ENCODE measurements around the gene OXCT1. TPM values are rescaled to one million over a fixed set of nuclear protein-coding genes. Genes with fewer than 3 reads are reported as not detected.
A peak's percentile ranks its signal among the peaks of the same experiment; 100 is the strongest.
"Not testable (repeated sequence)": the region's sequence is repeated elsewhere in the genome, so short reads cannot be mapped to it uniquely, and the experiment has no call there.

The OXCT1 gene
- total and polyA plus RNA-seq, 2 experiments from 2014 or later: 12.4 to 16.9 TPM

DNA sequence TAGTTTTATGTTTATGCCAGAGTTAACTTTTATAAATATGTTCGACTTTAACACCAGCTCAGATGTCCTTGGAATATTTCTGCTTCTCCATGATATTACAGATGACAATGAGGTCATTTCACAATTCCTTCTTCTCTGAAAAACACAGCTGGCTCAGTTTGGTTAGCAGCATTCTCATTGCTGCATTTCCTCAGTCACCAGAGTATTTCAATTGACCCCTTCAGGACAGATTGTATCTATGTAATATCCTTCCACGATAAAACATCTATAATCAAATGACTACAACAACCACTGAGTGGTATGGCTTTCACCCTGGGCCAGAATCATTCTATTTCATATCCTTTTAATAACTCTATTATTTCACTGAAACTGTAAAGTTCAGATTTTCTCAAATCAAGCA is 148.7 kb downstream of the OXCT1 start:
- DNase-seq (ENCODE audit: low spot score): no peak
- 68% methylated on average over 2 of the region's 2 CpGs for WGBS (ENCODE audit: low lambda C conversion rate, missing lambda C conversion rate)
- Histone ChIP-seq H4K20me1 (ENCODE audit: insufficient read depth, poor library complexity, severe bottlenecking) (no peaks in the 10 kb centered on the region), H3K9me2 (replicated peaks; ENCODE audit: insufficient read depth) (no peaks in the 10 kb centered on the region), H3K27ac (no peak overlapping the region), H3K79me2 (no peaks in the 10 kb centered on the region), H3K4me2 (no peak overlapping the region), H3K27me3 (no peaks in the 10 kb centered on the region), H3K4me1 (ENCODE audit: insufficient read depth) (no peaks in the 10 kb centered on the region), H2AFZ (no peak overlapping the region), H3K9me3 (ENCODE audit: low read depth) (no peaks in the 10 kb centered on the region), H3K4me3 (no peak overlapping the region), H3K36me3 (replicated peaks; ENCODE audit: insufficient read depth, low read depth) (no peaks in the 10 kb centered on the region)
- TF ChIP-seq EZH2 (IDR thresholded peaks at IDR 0.05; ENCODE audit: borderline replicate concordance) (no peak), EZH2phosphoT487 (IDR thresholded peaks at IDR 0.05; ENCODE audit: low read depth, severe bottlenecking, unreplicated experiment) (no peak)
- TF ChIP-seq, protein P1, sequence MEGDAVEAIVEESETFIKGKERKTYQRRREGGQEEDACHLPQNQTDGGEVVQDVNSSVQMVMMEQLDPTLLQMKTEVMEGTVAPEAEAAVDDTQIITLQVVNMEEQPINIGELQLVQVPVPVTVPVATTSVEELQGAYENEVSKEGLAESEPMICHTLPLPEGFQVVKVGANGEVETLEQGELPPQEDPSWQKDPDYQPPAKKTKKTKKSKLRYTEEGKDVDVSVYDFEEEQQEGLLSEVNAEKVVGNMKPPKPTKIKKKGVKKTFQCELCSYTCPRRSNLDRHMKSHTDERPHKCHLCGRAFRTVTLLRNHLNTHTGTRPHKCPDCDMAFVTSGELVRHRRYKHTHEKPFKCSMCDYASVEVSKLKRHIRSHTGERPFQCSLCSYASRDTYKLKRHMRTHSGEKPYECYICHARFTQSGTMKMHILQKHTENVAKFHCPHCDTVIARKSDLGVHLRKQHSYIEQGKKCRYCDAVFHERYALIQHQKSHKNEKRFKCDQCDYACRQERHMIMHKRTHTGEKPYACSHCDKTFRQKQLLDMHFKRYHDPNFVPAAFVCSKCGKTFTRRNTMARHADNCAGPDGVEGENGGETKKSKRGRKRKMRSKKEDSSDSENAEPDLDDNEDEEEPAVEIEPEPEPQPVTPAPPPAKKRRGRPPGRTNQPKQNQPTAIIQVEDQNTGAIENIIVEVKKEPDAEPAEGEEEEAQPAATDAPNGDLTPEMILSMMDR (IDR thresholded peaks at IDR 0.05; ENCODE audit: poor library complexity): no peak

DNA sequence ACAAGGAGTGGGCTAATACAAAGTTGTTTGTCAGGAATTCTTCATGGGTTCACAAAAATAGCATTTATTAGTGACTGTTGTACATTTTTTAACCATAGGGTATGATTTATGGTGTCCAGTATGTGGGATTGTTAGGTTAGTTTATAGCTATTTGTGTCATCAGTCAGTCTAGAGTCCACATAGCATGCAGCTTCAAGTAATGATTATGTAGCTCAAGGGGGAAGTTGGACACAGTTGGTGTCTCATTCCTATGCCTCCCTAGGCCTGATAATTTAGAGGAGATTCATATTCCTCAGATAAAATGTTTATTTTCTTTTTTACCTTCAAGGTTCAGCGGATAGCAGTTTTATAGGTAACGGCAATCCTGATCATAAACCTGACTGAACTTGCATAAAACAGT is 153.8 kb downstream of the OXCT1 start:
- H3K79me2 ChIP-seq: no peaks in the 10 kb centered on the region
- no peak overlapping the region for H2AFZ ChIP-seq
- WGBS (ENCODE audit: low lambda C conversion rate, missing lambda C conversion rate): 82% methylated on average over 2 of the region's 2 CpGs
- H3K4me1 ChIP-seq (ENCODE audit: insufficient read depth): no peaks in the 10 kb centered on the region
- no peak overlapping the region for H3K4me2 ChIP-seq
- H3K9me3 ChIP-seq (ENCODE audit: low read depth): no peaks in the 10 kb centered on the region
- H4K20me1 ChIP-seq (ENCODE audit: insufficient read depth, poor library complexity, severe bottlenecking): no peaks in the 10 kb centered on the region
- no peaks in the 10 kb centered on the region for H3K36me3 ChIP-seq (replicated peaks; ENCODE audit: insufficient read depth, low read depth)
- peak overlapping the region; percentile 51 for H3K27ac ChIP-seq
- H3K27me3 ChIP-seq: no peaks in the 10 kb centered on the region
- DNase-seq (ENCODE audit: low spot score): no peak
- H3K4me3 ChIP-seq: no peak overlapping the region
- TF ChIP-seq, protein P1 (IDR thresholded peaks at IDR 0.05; ENCODE audit: poor library complexity): no peak
- no peak for TF ChIP-seq EZH2phosphoT487 (IDR thresholded peaks at IDR 0.05; ENCODE audit: low read depth, severe bottlenecking, unreplicated experiment)
- TF ChIP-seq EZH2 (IDR thresholded peaks at IDR 0.05; ENCODE audit: borderline replicate concordance): no peak
- no peaks in the 10 kb centered on the region for H3K9me2 ChIP-seq (replicated peaks; ENCODE audit: insufficient read depth)

DNA sequence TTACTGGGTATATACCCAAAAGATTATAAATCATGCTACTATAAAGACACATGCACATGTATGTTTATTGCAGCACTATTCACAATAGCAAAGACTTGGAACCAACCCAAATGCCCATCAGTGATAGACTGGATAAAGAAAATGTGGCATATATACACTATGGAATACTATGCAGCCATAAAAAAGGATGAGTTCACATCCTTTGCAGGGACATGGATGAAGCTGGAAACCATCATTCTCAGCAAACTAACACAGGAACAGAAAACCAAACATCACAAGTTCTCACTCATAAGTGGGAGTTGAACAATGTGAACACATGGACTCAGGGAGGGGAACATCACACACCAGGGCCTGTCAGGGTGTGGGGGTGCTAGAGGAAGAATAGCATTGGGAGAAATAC is 155.8 kb downstream of the OXCT1 start:
- DNase-seq (ENCODE audit: low spot score); H3K9me3 ChIP-seq (ENCODE audit: low read depth); H3K4me3 ChIP-seq; H3K4me1 ChIP-seq (ENCODE audit: insufficient read depth); H3K27me3 ChIP-seq; H3K36me3 ChIP-seq (replicated peaks; ENCODE audit: insufficient read depth, low read depth); H3K4me2 ChIP-seq; H3K27ac ChIP-seq; H4K20me1 ChIP-seq (ENCODE audit: insufficient read depth, poor library complexity, severe bottlenecking); H3K79me2 ChIP-seq; H3K9me2 ChIP-seq (replicated peaks; ENCODE audit: insufficient read depth); H2AFZ ChIP-seq: not testable (repeated sequence)

DNA sequence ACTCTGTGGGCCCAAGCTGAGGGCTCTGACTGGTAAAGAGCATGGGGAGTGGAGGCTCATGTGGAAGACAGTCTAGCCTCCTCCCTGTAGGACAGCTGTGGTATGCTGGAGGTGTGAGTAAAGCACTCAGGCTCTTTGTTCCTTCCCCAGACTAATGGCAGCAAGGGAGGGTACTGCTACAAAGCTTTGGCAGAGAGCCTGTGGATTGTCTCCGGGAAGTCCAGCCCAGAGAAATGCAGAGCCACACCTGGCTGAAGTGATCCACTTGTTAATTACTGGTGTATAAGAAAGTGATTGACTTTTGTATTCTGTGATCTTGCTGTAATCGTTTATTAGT is 161.7 kb downstream of the OXCT1 start:
- no peaks in the 10 kb centered on the region for H3K27me3 ChIP-seq
- H2AFZ ChIP-seq: no peak overlapping the region
- no peak overlapping the region for H3K4me3 ChIP-seq
- H3K79me2 ChIP-seq: no peaks in the 10 kb centered on the region
- DNase-seq (ENCODE audit: low spot score): no peak
- no peak overlapping the region for H3K27ac ChIP-seq
- no peaks in the 10 kb centered on the region for H3K9me2 ChIP-seq (replicated peaks; ENCODE audit: insufficient read depth)
- no peaks in the 10 kb centered on the region for H3K9me3 ChIP-seq (ENCODE audit: low read depth)
- no peak overlapping the region for H3K4me2 ChIP-seq
- 75% methylated on average over 2 of the region's 2 CpGs for WGBS (ENCODE audit: low lambda C conversion rate, missing lambda C conversion rate)
- no peaks in the 10 kb centered on the region for H3K36me3 ChIP-seq (replicated peaks; ENCODE audit: insufficient read depth, low read depth)
- H4K20me1 ChIP-seq (ENCODE audit: insufficient read depth, poor library complexity, severe bottlenecking): no peaks in the 10 kb centered on the region
- no peaks in the 10 kb centered on the region for H3K4me1 ChIP-seq (ENCODE audit: insufficient read depth)
- no peak for TF ChIP-seq EZH2 (IDR thresholded peaks at IDR 0.05; ENCODE audit: borderline replicate concordance)
- no peak for TF ChIP-seq EZH2phosphoT487 (IDR thresholded peaks at IDR 0.05; ENCODE audit: low read depth, severe bottlenecking, unreplicated experiment)
- TF ChIP-seq, protein P1 (IDR thresholded peaks at IDR 0.05; ENCODE audit: poor library complexity): no peak
